Bronchial epithelial cell (primary cell): Measurements from ENCODE around the gene SERGEF. TPM values are rescaled to one million over a fixed set of nuclear protein-coding genes. Genes with fewer than 3 reads are reported as not detected.

ENCODE experiments used
- DNase-seq: peaks from one replicate; pipeline ENCODE4 v3.0.0-alpha.2; 2010; ENCODE audit warnings: low read depth
- FAIRE-seq: peaks from 2 replicates; lab custom pipeline; 2011; peaks lifted over from hg19 to GRCh38; lab: Jason Lieb, UNC
- H3K27me3 ChIP-seq: 2 replicates; pipeline ENCODE4 v1.5.1; 2011; ENCODE audit warnings: low read length; ENCODE audit not compliant: control insufficient read depth, insufficient read depth
- H3K36me3 ChIP-seq: 2 replicates; pipeline ENCODE4 v1.5.1; 2011; ENCODE audit warnings: low read length; ENCODE audit not compliant: control insufficient read depth, insufficient read depth
- H3K4me3 ChIP-seq: 2 replicates; pipeline ENCODE4 v1.5.1; 2011; ENCODE audit warnings: mild to moderate bottlenecking, low read depth, low read length, control low read depth
- total RNA-seq: library from RNA; depleted of rRNA; stranded (reverse); fragments of >200 nt; gene quantifications from 2 replicates; pipeline ENCODE4 v1.2.1, GENCODE V29; 2014
- TF ChIP-seq, protein P1 (sequence below): IDR thresholded peaks from 2 replicates; pipeline ENCODE4 v1.5.1; 2011; ENCODE audit warnings: mild to moderate bottlenecking, moderate library complexity, low read length, control low read depth, inconsistent platforms; ENCODE audit not compliant: insufficient read depth, severe bottlenecking

SERGEF gene
- total RNA-seq, 1 donor from 2014 or later, result 29.2 TPM

DNA sequence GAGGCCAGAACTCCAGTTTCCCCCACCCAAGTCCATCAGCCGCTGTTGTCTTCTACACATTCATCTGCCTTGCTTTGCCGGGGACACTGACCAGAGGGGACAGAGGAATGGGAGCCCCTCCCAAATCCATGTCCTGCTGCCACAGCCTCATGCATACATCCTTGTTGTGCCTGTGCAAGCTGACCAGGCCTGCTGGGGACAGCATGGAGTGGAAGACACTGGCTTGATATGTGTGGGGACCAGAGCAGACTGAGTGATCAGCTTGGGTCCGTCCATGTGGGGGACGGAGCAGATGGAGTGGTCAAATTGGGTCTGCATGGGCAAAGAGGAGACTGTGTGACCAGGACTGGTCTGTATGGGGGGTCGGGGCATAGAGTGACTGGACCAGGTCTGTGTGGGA, 234.5 kb downstream of the SERGEF start:
- FAIRE-seq (no peak), DNase-seq (no peak)
- TF ChIP-seq, protein P1, sequence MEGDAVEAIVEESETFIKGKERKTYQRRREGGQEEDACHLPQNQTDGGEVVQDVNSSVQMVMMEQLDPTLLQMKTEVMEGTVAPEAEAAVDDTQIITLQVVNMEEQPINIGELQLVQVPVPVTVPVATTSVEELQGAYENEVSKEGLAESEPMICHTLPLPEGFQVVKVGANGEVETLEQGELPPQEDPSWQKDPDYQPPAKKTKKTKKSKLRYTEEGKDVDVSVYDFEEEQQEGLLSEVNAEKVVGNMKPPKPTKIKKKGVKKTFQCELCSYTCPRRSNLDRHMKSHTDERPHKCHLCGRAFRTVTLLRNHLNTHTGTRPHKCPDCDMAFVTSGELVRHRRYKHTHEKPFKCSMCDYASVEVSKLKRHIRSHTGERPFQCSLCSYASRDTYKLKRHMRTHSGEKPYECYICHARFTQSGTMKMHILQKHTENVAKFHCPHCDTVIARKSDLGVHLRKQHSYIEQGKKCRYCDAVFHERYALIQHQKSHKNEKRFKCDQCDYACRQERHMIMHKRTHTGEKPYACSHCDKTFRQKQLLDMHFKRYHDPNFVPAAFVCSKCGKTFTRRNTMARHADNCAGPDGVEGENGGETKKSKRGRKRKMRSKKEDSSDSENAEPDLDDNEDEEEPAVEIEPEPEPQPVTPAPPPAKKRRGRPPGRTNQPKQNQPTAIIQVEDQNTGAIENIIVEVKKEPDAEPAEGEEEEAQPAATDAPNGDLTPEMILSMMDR, result no peak
- H3K4me3 ChIP-seq, result no peak overlapping the region
- H3K27me3 ChIP-seq, result peaks cover 2% of the 10 kb centered on the region
- H3K36me3 ChIP-seq, result no peaks in the 10 kb centered on the region

DNA sequence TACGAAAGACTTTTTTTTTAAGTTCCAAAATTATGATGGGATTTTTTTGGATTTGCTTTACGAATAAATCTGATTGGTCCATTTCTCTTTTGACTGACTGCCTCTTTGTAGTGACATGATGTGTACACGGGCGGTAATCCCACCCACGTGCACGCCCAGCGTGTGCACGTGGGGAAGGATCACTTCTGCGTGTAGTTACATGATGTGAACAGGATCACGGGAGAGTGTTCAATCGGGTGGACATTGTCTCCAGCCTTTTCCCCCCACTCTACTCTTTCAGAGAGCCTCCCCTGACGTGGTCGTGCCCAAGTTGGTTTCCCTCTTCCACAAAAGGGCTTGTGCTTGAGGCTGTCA, 235.1 kb downstream of the SERGEF start:
- TF ChIP-seq, protein P1, result no peak
- DNase-seq, result no peak
- Histone ChIP-seq H3K4me3 (no peak overlapping the region), H3K36me3 (no peaks in the 10 kb centered on the region), H3K27me3 (peaks cover 2% of the 10 kb centered on the region)
- FAIRE-seq, result no peak

DNA sequence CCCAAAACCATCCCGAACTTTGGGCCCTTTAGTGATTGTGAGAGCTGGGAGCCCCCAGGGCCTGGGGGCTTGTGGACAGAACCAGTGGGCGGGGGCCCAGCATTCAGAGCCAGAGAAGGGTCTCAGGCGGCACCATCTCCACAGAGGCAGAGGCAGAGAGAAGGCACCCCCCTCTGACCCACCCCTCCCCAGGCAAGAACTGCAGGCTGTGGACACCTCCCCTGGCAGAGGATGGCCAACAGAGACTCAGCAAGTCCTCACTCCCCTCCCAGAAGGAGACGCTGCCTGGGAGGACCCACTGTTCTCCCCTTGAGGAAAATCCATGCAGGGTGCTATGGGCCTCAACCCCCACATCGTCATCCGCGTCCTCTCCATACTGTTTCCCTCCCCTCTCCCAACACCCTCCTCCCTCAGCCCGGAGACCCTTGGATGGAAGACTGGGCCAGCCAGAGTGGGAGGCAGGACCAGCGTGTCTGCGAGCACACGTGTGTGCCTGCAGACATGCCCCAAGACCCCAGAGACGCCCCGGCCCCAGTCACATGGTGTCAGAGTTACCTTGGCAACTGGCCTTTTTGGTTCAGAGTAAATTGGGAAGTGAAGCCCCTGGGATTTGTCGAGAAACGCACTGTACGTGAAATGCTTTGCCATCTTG, 235.6 kb downstream of the SERGEF start:
- FAIRE-seq, result no peak

DNA sequence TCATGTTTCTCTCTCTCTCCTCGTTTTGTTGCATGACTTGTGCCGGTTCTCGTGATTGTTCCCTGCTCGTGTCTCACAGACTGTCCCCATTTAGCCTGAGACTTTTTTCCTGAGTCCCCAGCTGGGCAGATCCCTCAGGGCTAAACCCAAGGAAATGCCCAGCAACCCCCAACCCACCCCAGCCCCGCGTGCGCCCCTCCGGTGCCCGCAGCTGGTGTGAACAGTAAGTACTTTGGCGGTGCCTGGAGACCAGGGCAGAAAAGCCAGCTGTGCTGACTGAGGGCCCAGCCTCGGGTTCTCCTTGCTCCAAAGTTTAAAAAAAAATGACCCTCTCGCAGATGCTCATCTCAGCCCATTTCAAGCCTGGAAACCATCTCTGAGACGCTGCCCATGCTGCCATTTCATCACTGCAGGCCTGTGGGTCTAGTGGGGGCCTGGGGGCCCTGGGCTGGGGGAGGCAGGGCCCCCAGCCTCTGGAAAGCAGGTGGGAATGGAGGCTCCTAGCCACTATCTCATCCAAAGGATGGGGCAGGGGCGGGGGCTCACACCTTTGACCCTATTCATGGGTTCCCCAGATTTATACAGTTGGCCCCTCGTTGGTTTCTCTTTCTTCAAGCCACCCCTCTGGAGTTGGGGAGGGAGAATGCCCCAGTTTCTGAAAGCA, 236.5 kb downstream of the SERGEF start:
- Histone ChIP-seq H3K4me3 (no peak overlapping the region), H3K36me3 (no peaks in the 10 kb centered on the region), H3K27me3 (peaks cover 2% of the 10 kb centered on the region)
- FAIRE-seq (no peak), DNase-seq (no peak)
- TF ChIP-seq, protein P1, result no peak

More for the DNA sequence above, 235.6 kb downstream of the SERGEF start:
- TF ChIP-seq, protein P1, result no peak
- DNase-seq, result no peak
- Histone ChIP-seq H3K27me3 (peaks cover 2% of the 10 kb centered on the region), H3K4me3 (no peak overlapping the region), H3K36me3 (no peaks in the 10 kb centered on the region)

DNA sequence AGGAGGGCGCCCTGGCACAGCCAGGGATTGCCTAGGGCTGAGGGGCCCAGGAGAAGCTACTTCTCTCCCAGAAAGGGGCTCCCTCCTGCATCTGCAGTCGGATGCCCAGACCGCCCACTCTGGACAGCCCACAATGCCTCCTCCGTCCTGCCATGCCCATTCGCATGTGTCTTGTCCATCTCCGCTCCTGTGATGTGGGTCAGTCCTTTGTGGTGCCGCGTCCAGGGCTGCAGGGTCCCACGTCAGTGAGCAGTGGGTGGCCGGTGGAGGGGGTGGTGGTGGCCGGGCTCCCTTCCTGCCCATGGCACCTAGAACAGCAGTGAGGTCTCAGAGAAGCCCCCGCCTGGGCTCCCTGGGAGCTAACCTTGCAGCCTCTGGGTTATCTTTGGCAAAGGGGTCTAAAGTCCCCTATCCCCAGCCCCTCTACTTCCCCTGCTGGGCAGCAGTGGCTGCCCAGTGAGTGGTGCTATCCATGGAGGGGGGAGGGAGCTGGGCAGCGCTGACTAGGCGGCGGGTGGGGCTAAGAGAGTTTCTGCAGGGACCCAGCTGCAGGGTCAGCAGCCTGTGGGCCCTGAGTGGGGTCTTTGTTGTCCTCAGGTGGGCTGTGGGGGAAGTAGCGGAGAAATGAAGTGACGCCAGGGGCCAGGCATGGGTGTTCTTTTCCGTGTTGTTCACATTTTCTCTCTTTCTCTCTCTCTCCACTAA, 237.2 kb downstream of the SERGEF start:
- DNase-seq (no peak), FAIRE-seq (no peak)
- TF ChIP-seq, protein P1, result no peak
- Histone ChIP-seq H3K4me3 (no peak overlapping the region), H3K27me3 (peaks cover 2% of the 10 kb centered on the region), H3K36me3 (no peaks in the 10 kb centered on the region)
